Thyroid gland (tissue), 4 donors: ENCODE results near the gene TNFRSF21.

ENCODE experiments used
- POLR2A ChIP-seq, 2 donors: fragments of 450-650 bp; IDR thresholded peaks; one replicate each; pipeline ENCODE4 v1.6.1; 2017; ENCODE audit warnings: antibody characterized with exemption in 2 of 2, mild to moderate bottlenecking in 2 of 2, moderate library complexity in 1 of 2
- TF ChIP-seq, protein P1 (sequence below), 6 experiments: fragments of 200-600 bp in 3 of 6; fragments of 450-650 bp in 3 of 6; sonication (generic) in 3 of 6; IDR thresholded peaks; one replicate each; pipeline ENCODE4 v1.5.1; 2016 to 2019; ENCODE audit warnings: antibody characterized with exemption in 6 of 6, mild to moderate bottlenecking in 2 of 6, inconsistent platforms in 1 of 6, moderate library complexity in 1 of 6

DNA sequence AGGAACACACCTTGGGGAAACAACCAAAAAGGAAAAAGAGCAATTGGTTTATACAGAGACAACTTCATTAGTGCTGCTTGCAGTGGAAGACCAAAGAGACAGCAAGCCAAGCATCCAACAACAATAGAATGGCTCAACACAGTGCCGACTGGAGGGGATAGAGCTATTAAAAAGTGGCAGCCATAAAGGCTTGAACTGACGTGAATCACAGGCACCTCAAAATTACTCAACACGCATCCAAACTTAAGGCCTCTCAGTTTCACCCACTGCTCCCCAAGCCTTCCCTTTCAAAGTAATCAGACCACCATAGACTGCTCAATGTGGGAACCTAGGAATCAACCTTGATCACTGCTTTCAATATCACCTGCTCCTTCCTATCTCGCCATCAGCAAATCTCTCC, 9.7 kb downstream of the TNFRSF21 start:
- TF ChIP-seq, protein P1, sequence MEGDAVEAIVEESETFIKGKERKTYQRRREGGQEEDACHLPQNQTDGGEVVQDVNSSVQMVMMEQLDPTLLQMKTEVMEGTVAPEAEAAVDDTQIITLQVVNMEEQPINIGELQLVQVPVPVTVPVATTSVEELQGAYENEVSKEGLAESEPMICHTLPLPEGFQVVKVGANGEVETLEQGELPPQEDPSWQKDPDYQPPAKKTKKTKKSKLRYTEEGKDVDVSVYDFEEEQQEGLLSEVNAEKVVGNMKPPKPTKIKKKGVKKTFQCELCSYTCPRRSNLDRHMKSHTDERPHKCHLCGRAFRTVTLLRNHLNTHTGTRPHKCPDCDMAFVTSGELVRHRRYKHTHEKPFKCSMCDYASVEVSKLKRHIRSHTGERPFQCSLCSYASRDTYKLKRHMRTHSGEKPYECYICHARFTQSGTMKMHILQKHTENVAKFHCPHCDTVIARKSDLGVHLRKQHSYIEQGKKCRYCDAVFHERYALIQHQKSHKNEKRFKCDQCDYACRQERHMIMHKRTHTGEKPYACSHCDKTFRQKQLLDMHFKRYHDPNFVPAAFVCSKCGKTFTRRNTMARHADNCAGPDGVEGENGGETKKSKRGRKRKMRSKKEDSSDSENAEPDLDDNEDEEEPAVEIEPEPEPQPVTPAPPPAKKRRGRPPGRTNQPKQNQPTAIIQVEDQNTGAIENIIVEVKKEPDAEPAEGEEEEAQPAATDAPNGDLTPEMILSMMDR (IDR thresholded peaks at IDR 0.05) = no peak
- TF ChIP-seq POLR2A (IDR thresholded peaks at IDR 0.05) = no peak
